ENCODE results near the gene PTPRK.

GRCh38 chr6:128471907-128472306 is 48.5 kb downstream of the PTPRK start:
- TF ChIP-seq EP300 (IDR thresholded peaks at IDR 0.05; ENCODE audit: low read depth) (no peak), POLR2AphosphoS5 (IDR thresholded peaks at IDR 0.05) (no peak), POLR2A (IDR thresholded peaks at IDR 0.05) (no peak)
- TF ChIP-seq, protein P1, sequence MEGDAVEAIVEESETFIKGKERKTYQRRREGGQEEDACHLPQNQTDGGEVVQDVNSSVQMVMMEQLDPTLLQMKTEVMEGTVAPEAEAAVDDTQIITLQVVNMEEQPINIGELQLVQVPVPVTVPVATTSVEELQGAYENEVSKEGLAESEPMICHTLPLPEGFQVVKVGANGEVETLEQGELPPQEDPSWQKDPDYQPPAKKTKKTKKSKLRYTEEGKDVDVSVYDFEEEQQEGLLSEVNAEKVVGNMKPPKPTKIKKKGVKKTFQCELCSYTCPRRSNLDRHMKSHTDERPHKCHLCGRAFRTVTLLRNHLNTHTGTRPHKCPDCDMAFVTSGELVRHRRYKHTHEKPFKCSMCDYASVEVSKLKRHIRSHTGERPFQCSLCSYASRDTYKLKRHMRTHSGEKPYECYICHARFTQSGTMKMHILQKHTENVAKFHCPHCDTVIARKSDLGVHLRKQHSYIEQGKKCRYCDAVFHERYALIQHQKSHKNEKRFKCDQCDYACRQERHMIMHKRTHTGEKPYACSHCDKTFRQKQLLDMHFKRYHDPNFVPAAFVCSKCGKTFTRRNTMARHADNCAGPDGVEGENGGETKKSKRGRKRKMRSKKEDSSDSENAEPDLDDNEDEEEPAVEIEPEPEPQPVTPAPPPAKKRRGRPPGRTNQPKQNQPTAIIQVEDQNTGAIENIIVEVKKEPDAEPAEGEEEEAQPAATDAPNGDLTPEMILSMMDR (IDR thresholded peaks at IDR 0.05): no peak

Data from transverse colon (tissue), 4 donors.